Skin epidermis (tissue), 12 donors: Measurements from ENCODE around the gene C1orf174.
"Not testable (repeated sequence)": the region's sequence is repeated elsewhere in the genome, so short reads cannot be mapped to it uniquely, and the experiment has no call there.

ENCODE experiments used
- H3K27ac ChIP-seq, 21 experiments: fragments of 200-600 bp; sonication (generic) in 11 of 21; one replicate each; pipeline ENCODE4 v1.5.0; 2020; ENCODE audit warnings: mild to moderate bottlenecking in 3 of 21, inconsistent platforms in 2 of 21, moderate library complexity in 2 of 21
- H3K4me3 ChIP-seq, 7 experiments: fragments of 200-600 bp; sonication (generic) in 2 of 7; one replicate each; pipeline ENCODE4 v1.5.0; 2020; ENCODE audit warnings: inconsistent platforms in 2 of 7, mild to moderate bottlenecking in 2 of 7, moderate library complexity in 1 of 7

Gene C1orf174

DNA sequence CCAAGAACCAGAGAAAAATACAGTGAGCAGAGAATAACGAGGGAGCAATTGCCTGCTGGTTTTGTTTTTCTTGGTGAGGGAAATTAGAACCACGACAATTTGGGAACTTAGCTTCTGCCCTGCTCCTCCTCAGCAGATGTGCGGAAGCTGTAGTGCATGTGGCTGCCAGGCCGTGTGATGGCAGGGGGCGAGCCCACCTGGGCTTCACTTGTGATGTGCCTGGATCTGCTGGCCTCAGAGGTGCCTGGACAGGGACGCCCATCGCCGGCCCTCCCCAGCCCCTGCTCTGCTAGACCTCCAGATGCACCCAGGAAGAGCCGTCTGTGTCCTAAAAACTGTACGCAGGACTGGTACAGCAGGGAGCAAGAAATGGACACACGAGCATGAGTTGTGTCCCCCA is 28.5 kb upstream of the C1orf174 start:
- H3K4me3 ChIP-seq, result no peak overlapping the region
- H3K27ac ChIP-seq, result no peak overlapping the region

DNA sequence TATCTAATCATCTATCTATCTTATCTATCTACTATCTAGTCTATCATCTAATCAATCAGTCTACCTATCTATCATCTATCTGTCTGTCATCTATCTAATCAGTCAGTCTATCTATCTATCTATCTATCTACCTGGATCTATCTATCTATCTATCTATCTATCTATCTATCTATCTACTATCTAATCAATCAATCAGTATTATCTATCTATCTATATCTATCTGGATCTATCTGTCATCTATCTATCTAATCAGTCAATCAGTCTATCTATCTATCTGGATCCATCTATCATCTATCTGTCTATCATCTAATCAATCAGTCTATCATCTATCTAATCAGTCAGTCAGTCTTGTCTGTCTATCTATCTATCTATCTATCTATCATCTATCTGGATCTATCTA is 26.9 kb upstream of the C1orf174 start:
- no peak overlapping the region for H3K4me3 ChIP-seq
- no peak overlapping the region for H3K27ac ChIP-seq

DNA sequence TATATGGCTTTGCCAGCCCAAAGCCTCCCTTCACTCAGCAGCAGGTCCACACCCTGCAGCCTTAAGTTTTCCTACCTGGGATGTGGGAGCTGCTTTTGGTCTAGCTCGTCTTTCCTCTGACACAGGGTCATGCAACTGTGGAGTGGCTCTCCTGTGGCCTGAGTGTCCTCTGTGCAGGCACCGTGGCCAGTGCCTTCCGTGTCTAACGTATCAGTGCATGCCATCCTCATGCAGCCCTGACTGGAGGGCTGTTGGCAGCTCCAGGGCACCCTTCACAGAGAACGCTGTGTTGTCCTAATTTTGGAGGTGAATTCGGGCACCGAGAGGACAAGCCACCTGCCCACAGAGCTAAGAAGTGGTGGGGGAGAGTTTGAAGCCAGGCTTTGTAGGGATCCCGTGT is 25.7 kb upstream of the C1orf174 start:
- Histone ChIP-seq H3K27ac (peak overlapping the region in 1 of 21 experiments; percentile 65), H3K4me3 (no peak overlapping the region)

DNA sequence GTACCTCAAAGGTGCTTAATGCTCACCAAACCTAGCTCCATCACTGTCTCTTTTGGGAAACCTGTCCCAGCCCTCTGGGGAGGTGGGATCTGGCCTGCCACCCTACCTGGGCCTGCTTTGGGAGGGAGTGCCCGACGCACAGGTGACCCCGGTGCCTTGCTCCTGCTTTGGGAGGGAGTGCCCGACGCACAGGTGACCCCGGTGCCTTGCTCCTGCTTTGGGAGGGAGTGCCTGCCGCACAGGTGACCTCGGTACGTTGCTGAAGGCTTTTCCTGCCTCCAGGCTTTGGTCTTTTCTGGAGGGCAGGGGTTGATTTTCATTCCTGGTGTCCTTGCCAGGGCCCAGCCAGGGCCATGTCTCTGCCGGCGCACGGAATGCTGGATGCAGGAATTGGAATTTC is 25.2 kb upstream of the C1orf174 start:
- peak overlapping the region in 1 of 21 experiments; percentile 65 for H3K27ac ChIP-seq
- H3K4me3 ChIP-seq, result no peak overlapping the region

DNA sequence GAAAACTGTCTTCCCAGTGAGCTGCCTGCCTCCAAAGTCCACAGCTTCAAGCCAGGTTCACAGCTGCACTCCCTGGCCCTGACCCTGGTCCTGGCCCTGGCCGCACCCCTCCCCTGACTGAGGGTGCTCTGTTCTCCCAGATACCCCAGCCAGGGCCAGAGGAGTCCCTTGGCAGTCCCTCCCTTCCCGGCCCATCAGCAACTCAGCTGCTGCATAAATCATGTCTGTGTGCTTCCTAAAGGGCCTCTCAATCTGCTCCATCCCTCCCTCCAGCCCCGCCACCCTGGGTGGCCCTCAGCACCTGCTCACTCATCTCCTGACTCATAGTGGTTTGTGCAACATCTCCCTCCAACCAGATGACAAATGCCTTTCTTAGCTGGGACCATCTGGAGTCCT is 24.8 kb upstream of the C1orf174 start:
- peak overlapping the region in 1 of 21 experiments; percentile 65 for H3K27ac ChIP-seq

DNA sequence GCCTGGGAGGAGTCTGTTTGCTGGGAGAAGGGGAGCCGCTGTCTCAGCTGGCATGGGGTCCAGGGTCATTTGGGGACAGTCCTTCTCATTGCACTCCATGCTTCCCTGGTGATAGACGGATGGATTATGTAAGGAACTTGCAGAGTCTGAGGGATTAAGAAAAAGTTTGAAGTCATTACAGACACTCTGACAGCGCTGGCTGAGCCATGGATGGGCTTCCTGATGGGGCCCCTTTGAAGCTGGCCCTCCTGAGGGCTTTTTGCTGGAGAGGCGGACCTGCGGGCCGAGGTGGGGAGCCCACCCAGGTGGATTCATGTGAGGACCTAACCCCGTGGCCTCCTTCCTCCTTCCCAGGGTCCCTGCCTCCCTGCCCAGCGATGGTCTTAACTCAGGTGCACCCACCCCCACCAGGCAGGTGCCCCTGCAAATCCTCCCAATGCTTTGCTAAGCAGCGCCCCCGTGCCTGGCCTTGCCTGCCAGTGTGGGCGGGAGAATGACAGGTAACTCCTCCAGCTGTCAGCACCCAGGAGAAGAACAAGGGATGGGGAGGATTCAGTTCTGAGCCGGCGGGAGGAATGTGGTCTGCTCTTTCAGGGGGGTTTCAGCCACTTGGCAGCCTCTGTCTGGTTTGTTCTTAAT is 24.2 kb upstream of the C1orf174 start:
- no peak overlapping the region for H3K4me3 ChIP-seq
- peak overlapping the region in 1 of 21 experiments; percentile 65 for H3K27ac ChIP-seq

More for the DNA sequence above, 24.8 kb upstream of the C1orf174 start:
- H3K4me3 ChIP-seq, result no peak overlapping the region

DNA sequence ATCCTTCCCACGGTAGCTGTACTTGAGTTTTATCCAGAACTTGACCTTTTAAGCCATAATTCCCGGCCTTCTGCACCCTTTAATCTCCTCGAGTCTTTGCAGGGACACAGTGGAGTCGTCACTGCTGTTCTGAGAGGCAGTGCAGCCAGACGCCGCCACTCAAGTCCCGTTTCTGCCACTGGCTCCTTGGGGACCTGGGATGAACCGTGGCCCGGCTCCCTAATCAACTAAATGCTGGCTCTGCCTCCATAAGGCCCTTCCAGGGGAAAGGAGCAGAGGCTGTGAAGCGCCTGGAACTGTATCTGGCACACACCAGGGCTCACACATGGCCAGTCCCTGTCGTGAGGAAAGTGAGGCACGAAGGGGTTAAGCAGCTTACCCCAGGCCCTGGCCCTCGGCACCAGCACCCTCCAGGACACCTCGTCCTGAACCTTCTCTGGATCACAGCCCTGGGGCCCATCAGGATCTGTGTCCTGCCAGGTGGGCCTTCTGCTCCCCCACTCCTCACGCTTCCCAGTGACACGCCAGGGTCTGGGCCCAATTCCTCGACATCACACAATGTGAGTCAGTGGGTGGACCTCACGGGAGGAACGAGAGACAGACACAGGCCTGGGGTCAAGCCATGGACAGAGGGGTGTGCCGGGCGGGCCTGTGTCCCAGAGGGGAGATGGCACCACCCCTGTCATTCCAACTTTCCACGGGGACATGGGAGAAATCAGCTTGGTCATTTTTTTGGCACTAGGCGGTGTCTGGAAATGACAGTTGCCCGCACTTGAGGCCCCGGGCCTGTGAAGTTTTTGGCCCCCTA is 23.5 kb upstream of the C1orf174 start:
- Histone ChIP-seq H3K4me3 (no peak overlapping the region), H3K27ac (peak overlapping the region in 1 of 21 experiments; percentile 65)

DNA sequence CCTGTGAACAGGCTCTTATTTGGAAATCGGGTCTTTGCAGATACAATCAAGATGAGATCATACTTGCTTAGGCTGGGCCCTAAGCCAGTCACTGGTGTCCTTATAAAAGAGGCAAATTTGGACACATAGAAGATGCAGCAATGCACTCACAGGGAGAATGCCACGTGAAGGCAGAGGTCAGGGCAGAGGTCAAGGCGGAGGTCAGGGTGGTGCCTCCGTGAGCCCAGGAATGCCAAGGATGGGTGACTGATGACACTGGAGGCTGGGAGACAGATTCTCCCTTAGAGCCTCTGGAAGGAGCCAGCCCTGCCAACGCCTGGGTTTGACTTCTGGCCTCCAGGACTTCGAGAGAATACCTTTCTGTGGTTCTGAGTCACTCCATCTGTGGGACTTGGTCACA is 22.8 kb upstream of the C1orf174 start:
- H3K27ac ChIP-seq, result peak overlapping the region in 1 of 21 experiments; percentile 34
- no peak overlapping the region for H3K4me3 ChIP-seq

DNA sequence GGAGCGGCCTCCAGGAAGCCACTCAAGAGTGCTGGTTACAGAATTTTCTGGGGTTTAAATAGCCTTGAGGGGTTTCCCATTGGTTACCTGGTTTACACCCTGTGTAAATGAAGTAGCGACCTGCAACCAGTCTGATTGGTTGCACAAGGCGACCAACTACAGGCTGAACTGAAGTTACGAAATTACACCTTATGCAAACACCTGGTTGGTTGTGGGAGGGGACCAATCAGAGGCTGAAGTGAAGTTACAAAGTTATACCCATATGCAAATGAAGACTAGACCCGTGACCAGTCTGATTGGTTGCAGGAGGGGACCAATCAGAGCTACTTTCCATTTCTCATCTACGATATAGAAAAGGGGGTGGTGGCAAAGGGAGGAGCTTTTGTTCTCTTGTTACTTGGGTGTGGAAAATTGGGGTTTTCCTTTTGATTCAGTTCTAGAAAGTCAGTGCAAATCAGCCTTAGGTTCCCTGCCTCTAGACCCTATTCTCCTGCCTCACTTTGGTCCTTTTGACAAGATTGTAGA is 22.2 kb upstream of the C1orf174 start:
- H3K4me3 ChIP-seq, result peak overlapping the region in 2 of 7 experiments; percentile 10 to 15
- peak overlapping the region in 2 of 21 experiments; percentile 37 to 75 for H3K27ac ChIP-seq

DNA sequence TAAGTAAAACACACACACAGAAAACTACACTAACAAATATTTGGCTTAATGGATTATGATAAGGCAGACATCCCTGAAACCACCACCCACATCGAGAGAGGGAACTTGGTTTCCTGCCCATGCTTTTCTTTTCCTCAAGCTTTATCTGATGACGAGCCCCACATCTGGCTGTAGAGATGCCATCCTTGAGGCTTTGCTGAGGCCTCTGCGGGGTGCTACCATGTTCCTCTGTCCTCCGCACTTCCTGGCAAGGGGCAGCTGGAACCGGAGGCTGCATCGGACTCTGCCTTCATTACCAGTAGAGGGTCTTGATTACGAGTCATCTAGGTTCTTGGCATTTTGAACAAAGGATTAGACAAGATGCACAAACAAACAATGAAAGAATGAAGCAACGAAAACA is 21.7 kb upstream of the C1orf174 start:
- Histone ChIP-seq H3K27ac (peak overlapping the region in 2 of 21 experiments; percentile 37 to 75), H3K4me3 (peak overlapping the region in 2 of 7 experiments; percentile 10 to 15)

DNA sequence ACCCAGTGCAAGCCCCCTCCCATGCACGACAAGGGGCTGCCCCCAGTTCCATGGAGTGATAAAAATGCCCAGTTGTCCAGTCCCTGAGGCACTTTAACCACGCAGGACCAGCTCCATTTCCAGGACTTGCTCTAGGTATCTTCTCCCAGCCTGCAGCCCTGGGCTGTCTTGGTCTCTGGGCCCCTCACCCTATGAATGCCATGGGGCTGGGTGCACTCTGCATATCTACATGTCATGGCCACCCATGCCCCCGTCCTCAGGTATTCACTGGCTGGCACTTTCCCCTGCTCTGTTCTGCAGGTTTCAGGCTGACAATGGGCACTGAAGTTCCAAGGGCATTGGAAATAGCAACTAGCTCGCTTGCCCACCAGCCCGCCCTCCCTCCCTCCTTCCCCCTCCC is 19.6 kb upstream of the C1orf174 start:
- Histone ChIP-seq H3K27ac (peak overlapping the region in 1 of 21 experiments; percentile 34), H3K4me3 (no peak overlapping the region)

DNA sequence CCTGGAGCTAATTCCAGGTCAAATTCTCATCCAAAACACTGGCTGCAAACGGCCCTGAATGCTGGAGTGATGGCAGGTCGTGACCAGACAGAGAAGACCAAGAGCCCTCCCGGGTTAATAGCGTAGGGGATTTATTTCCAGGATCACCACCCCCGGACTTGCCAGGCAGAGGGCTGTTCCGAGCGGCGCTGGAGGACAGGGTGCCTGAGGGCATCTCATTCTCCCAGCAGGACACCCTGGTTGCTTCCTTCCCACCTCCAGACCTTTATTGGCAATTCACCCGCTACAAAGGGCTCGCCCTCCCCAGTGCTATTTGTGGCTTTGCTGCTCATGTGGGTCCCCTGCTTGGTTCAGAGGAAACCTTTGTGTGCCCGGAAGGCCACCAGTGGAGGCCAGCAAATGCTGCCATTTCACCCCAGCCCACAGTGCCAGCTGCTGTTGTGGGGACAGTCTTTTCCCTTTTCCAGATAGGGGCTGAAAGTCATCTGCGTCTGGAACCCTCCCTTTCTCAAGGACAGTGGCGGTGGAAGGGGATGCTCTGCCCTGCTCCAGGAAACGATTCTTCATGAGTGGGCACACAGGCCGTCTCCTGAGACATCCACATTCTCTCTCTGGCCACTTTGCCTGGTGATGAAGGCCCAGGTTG is 19.0 kb upstream of the C1orf174 start:
- peak overlapping the region in 1 of 21 experiments; percentile 34 for H3K27ac ChIP-seq
- no peak overlapping the region for H3K4me3 ChIP-seq

DNA sequence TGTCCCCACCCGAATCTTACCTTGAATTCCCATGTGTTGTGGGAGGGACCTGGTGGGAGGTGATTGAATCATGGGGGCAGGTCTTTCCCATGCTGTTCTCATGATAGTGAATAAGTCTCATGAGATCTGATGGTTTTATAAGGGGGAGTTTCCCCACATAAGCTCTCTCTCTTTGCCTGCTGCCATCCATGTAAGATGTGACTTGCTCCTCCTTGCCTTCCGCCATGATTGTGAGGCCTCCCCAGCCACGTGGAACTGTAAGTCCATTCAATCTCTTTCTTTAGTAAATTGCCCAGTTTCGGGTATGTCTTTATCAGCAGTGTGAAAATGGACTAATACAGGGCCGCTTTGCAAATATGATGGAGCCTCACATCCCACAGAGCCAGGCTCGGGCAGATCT is 18.3 kb upstream of the C1orf174 start:
- peak overlapping the region in 1 of 21 experiments; percentile 30 for H3K27ac ChIP-seq
- not testable (repeated sequence) for H3K4me3 ChIP-seq

DNA sequence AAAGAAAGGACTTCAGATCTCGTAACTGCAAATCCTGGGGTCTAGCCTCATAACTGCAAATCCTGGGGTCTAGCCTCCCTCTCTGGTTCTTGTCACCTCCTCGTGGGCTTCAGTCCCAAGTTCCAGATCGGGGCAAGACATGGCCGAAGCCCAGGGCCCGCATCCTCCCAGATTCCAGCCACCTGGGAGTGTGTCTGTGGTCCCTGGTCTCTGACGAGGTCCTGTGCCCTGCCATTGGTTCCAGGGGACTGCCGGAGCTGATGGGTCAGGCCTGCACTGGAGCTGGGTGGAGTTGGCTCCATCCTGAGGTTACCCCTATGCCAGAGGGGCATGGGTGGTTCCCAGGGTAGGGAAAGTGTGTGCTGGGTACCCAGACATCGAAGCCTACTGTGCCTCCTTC is 17.7 kb upstream of the C1orf174 start:
- no peak overlapping the region for H3K4me3 ChIP-seq

DNA sequence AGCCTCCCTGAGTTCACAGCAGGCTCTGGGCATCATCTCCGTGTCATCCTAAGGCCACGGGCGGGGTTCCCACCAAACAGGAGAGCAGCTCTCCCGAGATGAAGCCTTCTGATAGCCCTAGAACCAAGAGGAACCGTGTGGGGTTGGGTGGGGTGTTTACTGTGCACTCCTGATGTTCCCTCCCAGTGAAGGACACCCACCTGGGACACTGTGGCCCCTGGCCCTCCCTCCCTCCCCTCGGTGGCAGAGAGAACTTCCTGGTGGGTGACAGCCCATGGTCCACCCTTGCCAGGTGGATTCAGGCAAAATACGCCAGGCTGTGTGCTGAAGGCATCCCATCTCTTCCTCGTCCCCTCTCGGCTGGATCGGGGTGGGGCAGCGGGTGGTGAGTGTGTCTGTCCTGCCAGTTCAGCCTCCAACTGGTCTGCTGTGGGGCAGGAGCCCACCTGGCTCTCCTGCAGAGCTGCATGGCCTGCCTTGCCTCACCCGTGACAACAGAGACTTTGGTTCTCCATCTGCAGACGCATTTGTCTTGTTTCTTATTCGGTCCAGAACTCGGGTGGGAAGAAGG is 15.6 kb upstream of the C1orf174 start:
- Histone ChIP-seq H3K4me3 (no peak overlapping the region), H3K27ac (no peak overlapping the region)

More for the DNA sequence above, 17.7 kb upstream of the C1orf174 start:
- H3K27ac ChIP-seq, result no peak overlapping the region

DNA sequence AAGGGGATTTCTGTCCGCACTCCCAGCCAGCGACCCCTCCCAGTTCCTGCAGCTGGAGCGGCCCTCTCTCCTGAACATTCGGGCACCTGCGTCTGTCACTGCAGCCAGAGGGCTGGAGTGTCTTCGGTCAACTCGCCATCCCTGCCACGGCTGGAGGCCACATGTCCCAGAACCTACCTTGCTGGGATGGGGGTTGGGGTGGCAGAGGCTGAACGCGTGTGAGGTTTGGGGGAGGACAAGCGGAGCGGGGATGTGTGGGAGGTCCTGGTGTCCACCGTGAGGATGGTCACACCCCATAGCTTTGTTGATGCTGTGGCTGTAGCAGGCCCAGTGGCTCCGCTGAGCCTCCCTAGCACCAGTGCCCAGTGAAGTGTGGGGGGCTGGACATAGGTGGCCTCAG is 14.8 kb upstream of the C1orf174 start:
- Histone ChIP-seq H3K4me3 (no peak overlapping the region), H3K27ac (no peak overlapping the region)

DNA sequence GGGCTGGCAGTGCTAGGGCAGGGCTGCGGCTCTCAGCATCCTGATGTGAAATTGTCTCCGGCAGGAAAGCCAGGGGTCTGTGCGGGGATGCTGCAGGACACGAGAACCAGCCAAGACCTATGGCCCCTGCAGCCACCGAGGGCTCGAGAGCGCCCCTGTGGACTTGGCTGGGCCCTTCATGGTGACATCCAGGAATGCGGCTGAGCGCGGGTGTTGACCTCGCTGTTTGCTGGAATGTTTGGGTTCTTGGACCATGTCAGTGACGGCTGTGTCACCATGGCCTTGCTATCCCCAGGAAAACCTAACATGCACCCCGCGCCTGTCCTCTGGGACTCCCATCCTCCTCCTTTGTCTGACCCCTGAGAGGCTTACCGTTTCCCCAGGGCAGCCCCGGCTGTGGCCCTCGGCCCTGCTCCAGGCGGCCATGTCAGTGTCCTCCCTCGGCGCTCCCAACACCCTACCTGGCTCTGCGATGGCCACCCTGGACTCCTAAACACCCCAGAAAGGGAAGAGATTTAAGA is 14.3 kb upstream of the C1orf174 start:
- Histone ChIP-seq H3K4me3 (no peak overlapping the region), H3K27ac (no peak overlapping the region)

DNA sequence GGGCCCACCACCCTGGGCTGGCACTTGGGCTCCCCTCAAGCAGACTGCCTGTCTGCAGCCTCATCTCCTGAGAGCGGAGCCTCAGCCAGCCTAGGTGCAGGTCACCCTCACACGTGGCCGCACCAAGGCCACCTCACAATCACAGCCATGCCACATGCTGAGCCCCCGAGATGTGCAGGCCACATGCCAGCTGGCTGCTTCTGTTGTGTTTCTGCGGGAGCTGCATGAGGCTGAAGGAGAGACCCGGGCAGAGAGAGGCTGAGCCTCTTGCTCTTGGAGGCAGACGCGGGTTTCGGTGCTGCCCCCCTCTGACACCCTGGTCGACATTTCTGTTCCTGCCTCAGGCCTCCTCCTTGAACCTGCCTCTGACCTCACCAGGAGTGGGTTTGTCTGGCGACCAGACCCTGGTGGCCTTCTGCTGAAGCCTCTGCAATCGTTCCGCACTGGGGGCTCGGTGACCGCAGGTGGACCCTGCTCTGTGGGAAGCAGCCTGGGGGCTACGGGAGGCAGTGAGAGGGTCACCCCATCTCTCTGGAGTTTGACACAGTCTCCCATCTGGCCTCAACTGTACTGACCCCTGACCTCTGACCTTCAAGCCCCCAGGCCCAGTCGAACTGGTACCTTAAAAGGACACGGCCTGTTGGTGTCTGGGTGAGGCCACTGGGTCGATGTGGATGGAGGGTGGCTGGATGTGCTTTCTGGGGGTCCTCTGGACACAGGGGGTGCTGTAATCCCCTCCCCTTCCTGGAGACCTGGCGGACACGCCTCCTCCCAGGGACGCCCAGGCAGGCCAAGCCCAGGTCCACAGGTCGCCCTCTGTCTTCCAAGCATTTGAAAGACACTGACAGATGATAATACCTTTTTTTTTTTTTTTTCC is 13.0 kb upstream of the C1orf174 start:
- Histone ChIP-seq H3K27ac (peak overlapping the region in 1 of 21 experiments; percentile 82), H3K4me3 (no peak overlapping the region)
